ENCODE measurements around the gene IFITM5.

IFITM5 gene

GRCh38 chr11:257766-258493, 41.4 kb downstream of the IFITM5 start:
- DNase-seq, result no peak

DNA sequence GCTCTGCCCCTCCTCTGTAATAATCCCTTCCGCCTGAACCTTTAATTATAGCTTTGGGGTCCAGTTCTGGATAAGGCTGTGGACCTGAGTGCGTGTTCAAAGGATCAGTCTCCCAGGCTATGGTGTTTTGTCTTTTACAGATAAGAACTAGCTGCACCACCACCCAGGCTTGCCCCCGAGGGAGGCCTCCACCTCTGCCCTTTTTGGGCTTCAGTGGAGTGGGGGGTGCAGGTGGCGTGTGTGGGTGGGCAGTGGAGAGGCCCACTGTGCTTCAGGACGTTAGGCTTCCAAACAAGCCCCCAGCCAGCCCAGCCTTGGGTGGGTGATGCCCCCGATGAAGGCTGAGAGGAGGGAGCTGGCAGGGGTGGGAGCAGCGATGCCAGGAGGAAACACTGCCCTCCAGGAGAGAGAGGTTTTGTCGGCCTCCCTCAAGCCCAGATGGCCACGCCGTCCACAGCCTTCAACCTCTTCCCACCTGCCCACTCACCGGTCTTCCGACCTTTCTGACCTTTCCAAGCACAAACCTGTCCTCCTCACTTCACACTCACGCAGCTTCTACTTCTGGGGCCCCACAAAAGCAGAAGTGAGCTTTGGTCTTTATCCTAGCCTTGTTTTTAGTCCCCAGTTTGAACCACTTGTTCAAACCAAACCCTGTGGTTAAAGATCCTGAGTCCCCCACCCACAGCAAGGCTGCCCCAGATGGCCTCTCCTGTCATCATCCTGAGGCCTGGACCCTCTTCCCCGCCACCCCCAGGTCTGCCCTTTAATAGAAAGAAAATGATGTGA, 42.2 kb downstream of the IFITM5 start:
- no peak for DNase-seq

- no peak for DNase-seq
These were observed 43.5 kb downstream of the IFITM5 start for GRCh38 chr11:255816-256215.

DNA sequence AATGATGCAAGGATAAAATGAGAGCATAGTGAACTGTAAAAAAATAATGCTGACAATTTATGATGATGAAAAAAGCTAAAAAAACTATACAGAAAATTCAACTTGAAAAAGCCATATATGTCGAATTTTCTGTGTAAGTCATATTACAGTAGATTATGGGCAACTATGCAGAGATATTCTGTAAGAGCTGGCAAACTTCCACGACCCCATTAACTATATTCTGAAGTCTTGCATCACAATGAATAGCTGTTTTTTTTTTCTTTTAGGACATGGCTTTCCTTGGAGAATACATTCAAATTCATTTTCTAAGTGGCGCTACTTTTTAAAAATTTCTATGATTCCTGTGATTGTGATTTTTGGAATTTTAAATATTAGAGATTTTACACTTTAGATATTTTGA, 44.1 kb downstream of the IFITM5 start:
- DNase-seq, result no peak

- DNase-seq, result no peak
These were observed 45.4 kb downstream of the IFITM5 start for GRCh38 chr11:253886-254270.

GRCh38 chr11:253160-253885, 46.0 kb downstream of the IFITM5 start:
- no peak for DNase-seq

DNA sequence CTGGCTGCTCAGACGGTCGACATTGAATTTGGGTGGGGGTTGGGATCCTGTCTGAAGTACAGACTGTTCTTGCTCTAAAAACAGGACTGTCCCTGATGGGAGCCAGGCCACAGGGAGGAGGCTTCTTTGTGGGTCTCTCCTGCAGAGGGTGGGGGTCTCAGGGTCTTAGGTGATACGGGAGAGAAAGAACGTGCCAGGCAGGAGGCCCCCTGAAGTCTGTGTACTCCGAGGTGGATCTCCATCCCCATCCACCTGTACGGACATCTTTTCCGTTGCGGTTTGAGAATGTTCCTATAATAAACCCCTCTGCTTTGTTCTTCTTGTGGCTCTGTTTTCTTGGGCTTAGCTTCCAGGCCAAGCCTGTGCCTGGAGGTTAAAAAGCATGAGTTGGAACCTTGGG, 46.7 kb downstream of the IFITM5 start:
- DNase-seq, result no peak

- no peak for DNase-seq
These were observed 47.8 kb downstream of the IFITM5 start for GRCh38 chr11:251550-251949.

DNA sequence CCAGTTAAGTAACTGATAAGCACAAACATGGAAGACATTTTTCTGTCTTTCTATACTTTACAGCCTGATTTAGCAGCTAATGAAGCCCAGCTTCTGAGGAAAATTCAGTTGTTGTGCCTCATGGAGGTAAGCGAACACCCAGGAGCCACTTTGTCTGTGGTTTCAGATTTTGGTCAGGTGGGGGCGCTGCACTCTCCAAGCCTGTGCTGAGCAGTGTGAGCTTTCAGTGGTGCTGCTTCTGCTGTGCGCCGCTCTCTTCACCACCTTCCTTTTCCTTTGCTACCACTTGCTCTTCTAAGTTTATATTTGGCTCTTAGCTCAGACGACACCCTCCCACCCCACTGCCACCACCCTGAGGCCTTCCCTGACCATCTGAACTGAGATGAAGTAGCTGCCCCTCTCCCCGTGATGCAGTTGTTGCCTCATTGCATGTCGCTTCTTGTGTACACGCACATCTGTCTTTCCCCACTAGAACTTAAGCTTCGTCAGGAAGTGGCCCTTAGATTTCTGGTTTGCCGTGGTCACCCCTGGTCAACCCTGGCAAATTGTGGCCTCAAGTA, 48.5 kb downstream of the IFITM5 start:
- DNase-seq, result peak; percentile 79 to 81

DNA sequence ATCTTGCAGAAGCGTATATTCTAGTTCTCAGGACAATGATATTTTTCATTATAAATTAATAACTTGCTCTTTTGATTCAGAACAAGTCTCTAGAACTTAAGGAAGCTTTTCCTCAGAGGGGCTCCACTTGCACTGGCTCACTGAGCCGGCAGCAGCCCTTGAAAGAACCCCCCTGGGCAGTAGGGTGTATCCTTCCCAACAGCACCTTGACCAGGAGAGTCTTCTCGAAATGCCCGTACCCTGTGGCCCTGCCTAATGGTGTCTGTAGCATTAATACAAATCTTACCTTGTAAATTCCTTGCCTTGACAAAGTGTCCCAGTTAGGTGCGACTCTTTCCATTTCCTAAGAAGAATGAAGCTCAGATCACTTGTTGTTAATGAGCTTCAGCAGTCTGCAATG, 49.1 kb downstream of the IFITM5 start:
- DNase-seq, result no peak

GRCh38 chr11:249062-249461, 50.3 kb downstream of the IFITM5 start:
- no peak for DNase-seq

Data from stimulated activated CD4-positive, alpha-beta T cell treated with anti-CD3 and anti-CD28 coated beads, Interleukin-2, amount 100 ng/mL, for 24 hours (primary cell).